Left colon (tissue), 2 donors: Measurements from ENCODE around the gene ITGA11. TPM values are rescaled to one million over a fixed set of nuclear protein-coding genes. Genes with fewer than 3 reads are reported as not detected.
A peak's percentile ranks its signal among the peaks of the same experiment; 100 is the strongest.

Experiments
- ATAC-seq: fragments of 200-7000 bp; cut with Tn5 transposase; one replicate; pipeline ENCODE4 v1.9.1; 2020; ENCODE audit warnings: mild to moderate bottlenecking, moderate library complexity
- DNase-seq, 2 donors: peaks; one replicate each; pipeline ENCODE4 v3.0.0-alpha.2; 2020
- intact Hi-C, 2 donors: fragments of 100-400 bp; cut with DNase I in 1 of 2; cut with micrococcal nuclease in 1 of 2; formaldehyde crosslinking; loops; one replicate each; pipeline versions ENCODE4 v1.11.2 to v1.14.0; 2022; cut with DNase I, micrococcal nuclease
- total RNA-seq, 2 donors: library from RNA; stranded (reverse); fragmentation: NEBNext Ultra II Directional; extraction: Animal tissue kit (Norgen Biotek cat#: 25700); gene quantifications; one replicate each; pipeline ENCODE4 v1.2.1, GENCODE V29; 2021
- donor health status: DM: no; HTN: no; CAD: no.
- donor health status: DM: yes; HTN: yes; CAD: no.

The ITGA11 gene
- total RNA-seq, 2 donors from 2014 or later = 1.4 to 2.4 TPM

DNA sequence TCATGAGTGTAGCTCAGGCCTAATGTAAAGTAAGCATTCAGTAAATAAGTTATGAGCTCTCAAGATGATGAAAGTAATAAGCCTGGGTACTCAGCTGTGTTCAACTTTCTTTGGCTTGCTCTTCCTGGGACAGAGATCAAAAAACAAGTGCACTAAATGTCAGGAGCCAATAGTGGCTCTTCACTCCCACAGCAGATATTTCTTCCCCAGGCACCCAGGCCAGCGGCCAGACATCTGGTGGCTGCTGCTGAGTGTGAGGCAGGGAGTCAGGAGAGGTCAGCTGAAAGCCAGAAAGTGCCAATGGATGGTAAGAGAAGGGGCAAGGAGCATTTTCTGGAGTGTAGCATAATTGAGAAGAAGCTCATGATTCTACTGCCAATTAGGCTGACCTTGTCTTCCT is 18.2 kb upstream of the ITGA11 start:
- ATAC-seq (no peak), DNase-seq (no peak)
- intact Hi-C loops = no loop called here

DNA sequence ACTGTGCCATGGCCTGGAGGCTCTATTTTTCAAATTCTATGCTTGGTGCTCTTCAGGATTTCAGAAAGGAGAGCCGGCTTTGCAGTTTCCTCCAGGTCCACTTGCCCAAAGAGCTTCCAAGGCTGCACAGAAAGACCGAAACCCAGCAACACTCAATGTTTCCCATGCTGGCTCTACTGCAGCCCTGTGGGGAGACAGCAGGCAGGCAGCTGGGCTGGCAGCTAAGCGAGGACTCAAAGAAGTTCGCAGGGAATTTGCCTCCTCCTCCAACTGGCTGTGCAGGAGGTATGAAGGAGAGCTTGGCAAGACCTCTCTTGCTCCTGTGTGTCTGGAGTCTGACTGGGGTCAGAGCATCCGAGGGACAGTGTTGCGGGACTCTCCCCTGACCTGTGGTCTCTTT is 17.4 kb upstream of the ITGA11 start:
- DNase-seq (no peak), ATAC-seq (no peak)
- intact Hi-C loops = no loop called here

DNA sequence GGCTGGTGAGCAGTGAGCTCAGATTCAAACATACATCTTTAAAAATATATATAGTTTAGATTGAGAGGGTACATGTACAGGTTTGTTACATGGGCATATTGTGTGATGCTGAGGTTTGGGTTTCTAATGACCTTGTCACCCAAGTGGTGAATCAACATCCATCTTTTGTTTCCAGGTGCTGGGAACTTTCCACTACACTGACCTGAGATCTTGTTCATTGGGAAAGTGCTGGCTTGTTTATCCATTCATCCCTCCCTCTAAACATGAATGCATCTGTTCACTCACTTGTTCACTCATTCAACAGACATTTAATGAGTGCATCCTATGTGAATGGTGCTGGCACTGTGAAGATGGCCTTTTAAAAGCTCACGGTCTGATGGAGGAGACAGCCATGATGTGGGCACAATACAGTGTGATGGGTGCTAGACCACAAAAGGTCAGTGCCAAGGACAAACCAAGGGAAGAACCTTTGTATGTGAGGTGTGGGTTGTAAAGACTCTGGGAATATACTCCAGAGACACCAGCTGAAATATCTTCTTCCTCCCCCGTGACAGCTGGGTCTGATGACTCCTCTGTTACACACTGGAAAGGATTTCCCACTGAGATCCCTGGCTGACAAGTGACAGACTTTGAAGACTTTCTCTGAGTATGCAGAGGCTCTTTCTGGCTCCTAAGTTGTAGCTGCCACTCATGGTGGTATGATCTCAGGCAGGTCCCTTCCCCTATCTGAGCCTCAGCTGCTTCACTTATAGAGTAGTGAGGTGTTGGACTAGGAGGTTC is 16.2 kb upstream of the ITGA11 start:
- intact Hi-C loops = no loop called here
- no peak for ATAC-seq
- DNase-seq = no peak

GRCh38 chr15:68447209-68447608 is 15.2 kb upstream of the ITGA11 start:
- intact Hi-C loops = no loop called here
- ATAC-seq (no peak), DNase-seq (no peak)

GRCh38 chr15:68445351-68445750 is 13.4 kb upstream of the ITGA11 start:
- intact Hi-C loops = no loop called here
- DNase-seq (no peak), ATAC-seq (no peak)

DNA sequence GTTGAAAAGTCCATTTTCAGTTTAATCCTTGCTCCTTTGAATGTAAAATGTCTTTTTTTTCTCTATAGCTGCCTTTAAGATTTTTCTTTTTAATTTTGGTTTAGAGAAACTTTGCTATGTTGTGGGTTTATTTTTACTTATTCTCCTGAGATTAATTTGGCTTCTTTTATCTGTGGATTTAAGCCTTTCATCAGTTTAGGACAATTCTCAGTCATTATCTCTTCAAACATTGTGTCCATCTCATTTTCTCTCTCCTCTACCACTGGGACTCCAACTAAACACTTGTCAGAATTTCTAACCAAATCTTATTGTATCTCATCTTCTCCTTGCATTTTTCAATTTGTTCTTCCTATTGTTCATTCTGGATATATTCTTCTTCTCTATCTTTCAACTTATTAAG is 12.4 kb upstream of the ITGA11 start:
- intact Hi-C loops = no loop called here
- ATAC-seq (no peak), DNase-seq (no peak)

- no peak for DNase-seq
- no peak for ATAC-seq
- intact Hi-C loops = no loop called here
These were observed 10.9 kb upstream of the ITGA11 start for GRCh38 chr15:68442903-68443302.

GRCh38 chr15:68442041-68442440 is 10.1 kb upstream of the ITGA11 start:
- ATAC-seq = no peak
- intact Hi-C loops = no loop called here
- peak in 1 of 2 donors; percentile 24 for DNase-seq

- no peak for ATAC-seq
- no peak for DNase-seq
- intact Hi-C loops = no loop called here
These were observed 9.2 kb upstream of the ITGA11 start for GRCh38 chr15:68441045-68441743.

DNA sequence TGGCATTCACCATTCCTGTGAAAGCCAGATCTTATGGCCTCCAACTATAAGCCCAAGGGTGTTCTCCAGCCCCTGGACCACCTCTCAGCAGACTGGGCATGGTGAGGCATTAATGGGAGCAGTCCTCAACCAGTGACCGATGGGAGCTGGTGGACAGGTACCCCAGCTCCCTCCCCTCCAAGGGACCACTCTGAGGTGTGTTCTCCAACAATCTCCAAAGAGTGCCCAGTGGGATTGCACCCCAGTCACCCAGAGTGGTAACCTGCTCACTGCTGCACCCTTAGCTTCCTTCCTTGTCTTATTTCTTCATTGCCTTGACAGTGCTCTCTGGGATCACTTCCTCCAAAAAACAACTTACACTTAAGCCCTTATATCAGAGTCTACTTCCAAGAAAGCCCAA is 8.2 kb upstream of the ITGA11 start:
- ATAC-seq (no peak), DNase-seq (no peak)
- intact Hi-C loops = no loop called here

DNA sequence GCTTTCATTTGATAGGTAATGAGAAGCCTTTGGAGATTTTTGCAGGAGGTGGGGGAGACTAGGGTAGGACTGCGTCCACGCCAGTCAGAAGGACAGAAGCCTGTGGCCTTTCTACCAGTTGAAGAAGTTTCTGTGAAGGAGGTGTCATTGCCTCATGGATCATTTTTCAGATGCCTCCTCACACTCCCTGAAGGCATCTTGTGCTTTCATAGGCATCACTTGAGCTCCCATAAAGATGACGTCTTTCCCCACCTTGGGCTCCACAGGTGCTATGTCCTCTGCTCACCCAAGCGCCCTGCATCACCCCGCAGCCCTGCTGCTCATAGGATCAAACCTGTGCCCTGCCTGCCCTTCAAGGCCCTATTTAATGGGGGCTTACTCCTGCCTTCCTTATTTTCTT is 7.5 kb upstream of the ITGA11 start:
- intact Hi-C loops = no loop called here
- DNase-seq (no peak), ATAC-seq (no peak)

GRCh38 chr15:68436680-68437079 is 4.7 kb upstream of the ITGA11 start:
- intact Hi-C loops = no loop called here
- ATAC-seq (no peak), DNase-seq (no peak)

DNA sequence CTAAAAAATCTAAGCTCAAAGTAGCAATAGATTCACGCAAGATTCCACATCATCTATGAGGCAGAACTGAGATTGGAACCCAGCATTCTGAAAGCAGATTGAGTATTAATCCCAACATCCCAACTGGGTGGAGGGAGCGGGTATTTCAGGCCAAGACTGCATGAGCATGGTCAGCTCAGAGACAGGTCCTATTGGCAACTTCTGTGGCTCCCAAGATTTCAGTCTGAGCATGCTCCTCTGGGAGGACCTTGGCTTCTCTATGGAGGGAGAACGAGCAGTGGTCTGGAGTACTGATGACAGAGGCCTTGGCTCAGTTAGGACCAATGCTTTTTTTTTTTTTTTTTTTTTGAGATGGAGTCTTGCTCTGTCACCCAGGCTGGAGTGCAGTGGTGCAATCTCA is 4.0 kb upstream of the ITGA11 start:
- intact Hi-C loops = no loop called here
- ATAC-seq (no peak), DNase-seq (no peak)

DNA sequence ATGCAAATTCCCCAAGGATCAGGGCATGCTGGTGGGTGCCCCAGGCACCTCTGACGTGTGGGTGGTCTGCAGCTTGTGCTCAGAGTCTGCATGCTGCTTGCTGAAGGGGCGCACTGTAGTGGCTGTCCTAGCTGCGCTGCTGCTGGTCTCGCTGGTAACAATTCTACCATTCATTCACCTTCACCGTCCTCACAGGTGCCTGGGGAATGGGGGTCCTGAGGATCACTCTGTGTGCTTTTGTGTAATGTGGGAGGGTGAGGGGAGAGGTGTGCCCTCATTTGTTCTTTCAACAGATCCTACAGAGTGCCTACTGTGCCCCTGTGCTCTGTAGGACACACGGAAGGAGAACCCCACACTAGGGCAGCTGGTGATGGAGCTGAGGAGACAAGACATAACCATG is 2.1 kb upstream of the ITGA11 start:
- ATAC-seq (no peak), DNase-seq (no peak)
- intact Hi-C loops = no loop called here

DNA sequence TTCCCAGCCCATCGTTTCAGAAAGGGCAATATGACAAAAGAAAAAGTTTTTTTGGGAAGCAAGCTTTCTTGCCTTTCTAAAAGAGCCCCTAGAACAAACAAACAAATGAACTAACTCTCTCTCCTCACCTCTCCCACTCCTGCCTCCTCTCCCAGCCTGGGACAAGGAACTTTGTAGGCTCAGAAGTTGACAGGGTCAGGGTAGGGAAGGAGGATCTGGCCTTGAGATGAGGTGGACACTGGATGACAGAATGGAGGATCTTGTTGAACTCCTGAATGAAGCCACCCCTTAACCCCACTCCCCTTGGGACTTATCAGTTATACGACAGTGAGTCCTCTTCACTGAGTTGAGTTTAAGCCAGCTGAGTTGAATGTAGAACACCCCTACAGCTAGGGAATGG is 1.6 kb upstream of the ITGA11 start:
- ATAC-seq (no peak), DNase-seq (no peak)
- intact Hi-C loops = no loop called here

GRCh38 chr15:68432441-68433064 is 590 bp upstream of the ITGA11 start:
- ATAC-seq (no peak), DNase-seq (no peak)
- intact Hi-C loops = no loop called here

- ATAC-seq (peak; percentile 26), DNase-seq (peak in 1 of 2 donors; percentile 27)
- intact Hi-C loops = no loop called here
These were observed 749 bp downstream of the ITGA11 start for GRCh38 chr15:68431037-68431791.

DNA sequence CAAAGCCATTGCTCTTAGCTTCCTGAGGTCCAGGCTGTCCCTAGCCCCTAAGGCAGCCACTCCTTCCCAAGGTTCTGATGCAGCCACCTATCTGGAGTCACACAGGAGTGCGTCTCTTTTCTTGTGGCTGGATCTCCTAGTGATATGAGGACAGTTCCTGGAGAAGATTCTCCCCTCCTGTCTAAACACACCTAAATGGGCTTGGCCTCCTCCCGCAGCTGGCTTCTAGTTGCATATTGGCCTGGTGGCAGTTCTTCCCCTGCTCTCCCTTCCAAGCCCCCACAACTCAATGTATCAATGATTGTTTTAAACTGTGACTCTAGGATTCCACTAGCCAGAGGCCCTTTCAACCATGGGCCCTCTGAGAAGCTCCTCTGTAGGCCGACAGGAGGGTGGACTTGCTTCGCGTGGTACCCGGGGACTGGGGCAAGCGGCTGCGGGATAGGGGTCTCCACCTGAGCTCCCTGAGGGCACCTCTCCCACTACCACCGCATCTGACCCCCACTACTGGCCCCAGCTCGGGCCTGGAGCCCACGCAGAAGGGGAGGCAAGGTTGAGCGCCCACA is 1.4 kb downstream of the ITGA11 start:
- DNase-seq (no peak), ATAC-seq (no peak)
- intact Hi-C loops = no loop called here
